HG03457 (cell line): ENCODE results near the gene LINGO4.
A peak's percentile ranks its signal among the peaks of the same experiment; 100 is the strongest.
"Not testable (repeated sequence)": the region's sequence is repeated elsewhere in the genome, so short reads cannot be mapped to it uniquely, and the experiment has no call there.

Experiments
- ATAC-seq: cut with Tn5 transposase; IDR thresholded peaks from one replicate; pipeline ENCODE4 v1.9.1; 2021; ENCODE audit warnings: moderate number of reproducible peaks; ENCODE audit not compliant: unreplicated experiment

LINGO4 gene

DNA sequence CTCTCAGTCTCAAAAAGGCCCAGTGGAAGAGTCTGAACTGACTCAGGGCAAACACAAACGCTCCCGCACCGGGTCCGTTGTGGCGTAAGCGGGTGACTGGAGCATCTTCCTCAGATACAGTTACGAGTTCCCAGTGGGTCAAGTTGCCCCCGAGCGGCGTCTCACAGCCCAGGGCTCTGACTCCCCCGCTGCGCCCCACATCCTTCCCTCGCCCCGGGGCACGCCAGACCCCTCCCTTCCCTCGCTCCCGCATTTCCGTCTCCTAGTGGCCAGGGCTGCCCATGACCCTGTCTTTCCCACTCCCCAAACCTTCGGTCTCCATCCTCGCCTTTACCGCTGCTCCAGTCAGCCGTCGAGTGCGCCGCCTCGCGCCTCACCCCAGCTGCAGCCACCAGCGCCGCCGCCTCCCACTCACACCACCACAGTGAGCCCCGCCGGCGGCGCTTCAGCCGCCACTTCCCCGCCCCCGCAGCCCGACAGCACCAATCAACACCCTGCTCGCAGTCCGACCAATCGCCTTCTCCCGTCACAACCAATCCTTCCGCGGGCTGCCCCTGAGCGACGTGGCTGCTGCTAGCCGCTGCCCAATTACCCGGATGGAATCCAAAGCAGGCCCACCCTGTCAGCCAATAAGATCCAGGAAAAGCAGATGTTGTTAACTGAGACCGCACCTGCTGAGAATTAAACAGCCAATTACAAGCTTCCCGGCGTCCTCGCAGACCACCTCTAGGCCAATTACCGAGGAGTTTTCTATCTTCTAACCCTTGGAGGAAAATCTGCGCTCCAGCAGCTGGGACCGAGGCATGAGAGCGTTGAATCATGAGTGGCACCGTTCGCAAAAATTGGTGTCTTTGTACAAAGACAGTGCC, 14.9 kb downstream of the LINGO4 start, which contains the start of gene TDRKH:
Gene TDRKH (minus strand): TSS at position 430 of the 869 bp plus-strand sequence. CDS start 7,478 bp downstream, outside the sequence.
- ATAC-seq, result peak; percentile 81

GRCh38 chr1:151787689-151788088, 17.5 kb downstream of the LINGO4 start:
- no peak for ATAC-seq

GRCh38 chr1:151783796-151784195, 21.4 kb downstream of the LINGO4 start:
- no peak for ATAC-seq

- no peak for ATAC-seq
Measured at GRCh38 chr1:151782741-151783140, 22.5 kb downstream of the LINGO4 start.

- ATAC-seq, result not testable (repeated sequence)
Measured at GRCh38 chr1:151782026-151782425, 23.2 kb downstream of the LINGO4 start.

- not testable (repeated sequence) for ATAC-seq
Measured at GRCh38 chr1:151780736-151781135, 24.5 kb downstream of the LINGO4 start.

- ATAC-seq, result no peak
Measured at GRCh38 chr1:151779852-151780251, 25.4 kb downstream of the LINGO4 start.

- ATAC-seq, result no peak
Measured at GRCh38 chr1:151777317-151777716, 27.9 kb downstream of the LINGO4 start.

DNA sequence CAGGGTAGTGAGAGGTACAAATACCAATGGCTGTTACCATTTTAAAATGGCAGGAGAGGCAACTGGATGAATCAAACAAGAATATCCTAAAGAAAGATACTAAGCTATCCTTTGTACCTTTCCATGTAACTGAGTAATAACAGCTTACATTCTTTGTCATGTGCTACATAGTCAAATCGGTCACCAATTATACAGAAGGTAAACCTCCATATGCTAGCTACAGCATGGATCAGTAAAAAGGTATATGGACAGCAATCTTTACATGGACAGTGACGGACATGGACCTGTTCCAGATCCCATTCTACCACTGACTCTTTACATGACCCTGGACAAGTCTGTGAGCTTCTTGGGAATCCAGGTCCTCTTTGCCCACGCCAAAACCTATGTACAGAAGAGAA, 28.6 kb downstream of the LINGO4 start:
- no peak for ATAC-seq

DNA sequence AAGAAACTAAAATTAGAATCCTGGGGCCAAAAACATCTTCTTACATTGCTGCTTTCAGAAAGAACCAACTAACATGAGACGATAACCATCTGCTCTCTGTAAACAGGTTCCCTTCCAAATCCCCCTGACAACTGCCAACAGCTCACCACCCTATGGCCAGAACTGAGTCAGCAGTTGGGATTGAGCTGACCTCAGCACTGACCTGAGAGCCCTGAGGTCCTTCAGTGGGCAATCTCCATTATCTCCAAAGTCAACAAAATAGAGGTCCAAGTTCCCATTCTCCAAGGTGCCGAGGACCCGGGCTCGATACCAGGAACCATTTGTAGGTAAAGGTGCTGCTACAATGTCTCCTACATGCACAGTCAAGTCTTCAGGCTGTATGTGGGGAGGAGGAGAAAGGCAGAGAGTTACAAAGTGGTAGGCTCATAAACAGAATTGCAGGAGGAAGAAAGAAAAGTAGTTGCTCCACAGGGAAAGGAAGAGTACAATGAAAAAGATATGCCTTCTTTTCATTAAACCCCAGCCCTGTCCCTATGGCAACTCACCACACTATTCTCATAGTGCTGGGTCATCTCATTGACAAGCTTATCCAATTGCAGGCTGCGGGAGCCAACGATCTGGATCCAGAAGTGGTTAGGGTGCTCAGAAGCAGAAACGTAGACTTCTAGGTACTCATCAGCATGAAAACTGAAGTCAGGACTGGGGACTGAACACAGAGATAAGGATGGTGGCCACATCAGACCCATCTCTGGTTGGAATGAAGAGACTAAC, 29.1 kb downstream of the LINGO4 start:
- ATAC-seq, result no peak

GRCh38 chr1:151774256-151774922, 30.8 kb downstream of the LINGO4 start:
- no peak for ATAC-seq

- no peak for ATAC-seq
Measured at GRCh38 chr1:151773702-151774101, 31.5 kb downstream of the LINGO4 start.

GRCh38 chr1:151769270-151769669, 35.9 kb downstream of the LINGO4 start:
- ATAC-seq, result not testable (repeated sequence)

DNA sequence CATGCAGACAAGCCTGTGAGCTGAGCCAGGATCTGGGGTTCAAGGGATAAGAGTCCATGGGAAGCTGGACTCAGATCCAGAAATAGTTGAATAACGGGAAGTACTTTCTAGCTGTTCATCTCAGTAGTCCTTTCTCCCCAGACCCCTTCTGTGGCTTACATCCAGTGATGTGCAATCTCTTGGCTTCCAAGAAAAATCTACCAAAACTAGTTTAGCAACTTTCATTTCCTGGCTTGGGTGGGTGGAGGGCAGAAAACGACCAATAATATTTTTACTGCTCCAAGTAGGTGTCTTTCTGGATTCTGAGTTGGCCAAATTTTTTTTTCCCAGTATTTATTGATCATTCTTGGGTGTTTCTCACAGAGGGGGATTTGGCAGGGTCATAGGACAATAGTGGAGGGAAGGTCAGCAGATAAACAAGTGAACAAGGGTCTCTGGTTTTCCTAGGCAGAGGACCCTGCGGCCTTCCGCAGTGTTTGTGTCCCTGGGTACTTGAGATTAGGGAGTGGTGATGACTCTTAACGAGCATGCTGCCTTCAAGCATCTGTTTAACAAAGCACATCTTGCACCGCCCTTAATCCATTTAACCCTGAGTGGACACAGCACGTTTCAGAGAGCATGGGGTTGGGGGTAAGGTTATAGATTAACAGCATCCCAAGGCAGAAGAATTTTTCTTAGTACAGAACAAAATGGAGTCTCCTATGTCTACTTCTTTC, 36.7 kb downstream of the LINGO4 start:
- ATAC-seq, result not testable (repeated sequence)

DNA sequence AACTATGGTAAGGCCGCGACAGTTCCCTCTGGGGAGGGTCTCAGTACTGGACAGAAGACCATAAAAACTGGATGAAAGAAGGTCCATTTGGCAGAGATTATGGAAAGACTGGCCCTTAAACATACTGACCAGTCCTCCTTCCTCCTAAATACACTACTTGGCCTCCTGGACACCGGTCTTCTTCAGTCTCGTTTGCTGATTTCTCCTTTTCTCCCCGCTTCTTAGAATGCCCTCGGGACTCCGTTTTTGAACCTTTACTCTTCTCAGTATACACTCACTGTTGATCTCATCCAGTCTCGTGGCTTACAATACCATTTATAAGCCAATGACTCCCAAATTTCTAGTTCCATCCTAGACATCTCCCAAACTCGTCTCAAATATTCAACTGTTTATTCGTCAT, 41.2 kb downstream of the LINGO4 start:
- no peak for ATAC-seq

GRCh38 chr1:151762941-151763921, 42.0 kb downstream of the LINGO4 start, which contains the start of gene MRPL9:
Gene MRPL9 (minus strand): TSS chr1:151763496. CDS start chr1:151763479, 17 bp downstream.
- ATAC-seq, result peak; percentile 85

- ATAC-seq, result no peak
Measured at GRCh38 chr1:151760597-151761385, 44.4 kb downstream of the LINGO4 start.

DNA sequence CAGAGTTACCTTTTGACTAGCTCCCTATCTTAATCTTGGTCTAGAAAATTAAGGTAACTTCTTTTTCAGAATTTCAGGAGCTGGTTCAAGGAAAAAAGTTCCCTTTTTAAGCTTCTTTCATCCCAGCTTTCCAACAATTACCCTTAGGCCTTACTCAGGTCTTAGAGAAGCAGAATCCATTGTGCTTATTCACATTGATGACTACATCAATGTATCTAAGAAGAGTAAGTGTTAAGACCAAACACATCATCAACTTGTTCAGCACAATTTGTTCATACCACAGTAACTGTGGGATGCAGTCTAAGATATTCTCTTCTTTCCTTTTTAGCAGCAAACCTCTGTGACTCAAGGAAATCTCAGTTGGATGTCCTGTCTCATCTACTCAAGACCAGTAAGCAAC, 46.0 kb downstream of the LINGO4 start:
- no peak for ATAC-seq

DNA sequence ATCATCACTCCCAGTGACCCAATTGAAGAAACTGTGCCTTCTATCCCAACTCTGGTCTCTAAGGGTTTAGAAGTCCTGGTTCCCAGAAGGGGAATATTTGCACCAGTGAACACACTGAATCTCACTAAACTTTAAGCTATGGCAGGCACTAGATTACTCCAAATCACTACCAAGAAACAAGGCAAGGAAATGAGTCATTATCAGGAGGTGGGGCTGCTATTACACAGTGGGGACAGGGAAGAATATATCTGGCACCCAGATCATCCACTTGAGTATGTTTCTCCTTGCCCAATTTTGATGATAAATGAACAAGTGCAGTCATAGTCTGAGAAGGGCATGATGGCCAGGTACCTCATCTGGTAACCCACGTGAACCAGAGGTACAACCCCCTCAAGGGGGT, 48.9 kb downstream of the LINGO4 start:
- no peak for ATAC-seq
